Stimulated activated CD4-positive, alpha-beta T cell treated with anti-CD3 and anti-CD28 coated beads, Interleukin-15, amount 100 ng/mL, for 1 hour (primary cell): Measurements from ENCODE around the gene CD44.
A peak's percentile ranks its signal among the peaks of the same experiment; 100 is the strongest.

ENCODE experiments used
- DNase-seq, 2 donors: peaks; one replicate each; pipeline ENCODE4 v3.0.0-alpha.2; 2020; ENCODE audit warnings: low read depth in 1 of 2, low spot score in 1 of 2

Gene CD44

DNA sequence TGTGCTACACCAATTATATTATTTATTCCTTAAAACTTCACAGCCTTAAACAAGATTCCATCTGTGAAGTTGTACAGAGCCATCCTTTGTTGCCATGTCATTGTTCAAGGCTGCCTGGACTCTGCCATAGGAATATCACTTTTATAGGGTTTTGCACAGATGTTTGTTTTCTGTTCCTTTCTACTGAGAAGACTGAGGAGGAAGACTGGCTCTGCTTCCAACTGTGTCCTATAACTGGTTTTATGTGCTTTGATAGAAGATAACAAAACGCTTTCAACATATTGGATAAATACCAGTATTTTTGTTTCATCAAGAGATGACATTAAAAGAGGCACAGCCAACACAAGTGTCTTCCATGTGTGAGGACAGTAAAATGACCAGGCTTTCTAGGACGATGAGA, 120.6 kb downstream of the CD44 start:
- DNase-seq: no peak

DNA sequence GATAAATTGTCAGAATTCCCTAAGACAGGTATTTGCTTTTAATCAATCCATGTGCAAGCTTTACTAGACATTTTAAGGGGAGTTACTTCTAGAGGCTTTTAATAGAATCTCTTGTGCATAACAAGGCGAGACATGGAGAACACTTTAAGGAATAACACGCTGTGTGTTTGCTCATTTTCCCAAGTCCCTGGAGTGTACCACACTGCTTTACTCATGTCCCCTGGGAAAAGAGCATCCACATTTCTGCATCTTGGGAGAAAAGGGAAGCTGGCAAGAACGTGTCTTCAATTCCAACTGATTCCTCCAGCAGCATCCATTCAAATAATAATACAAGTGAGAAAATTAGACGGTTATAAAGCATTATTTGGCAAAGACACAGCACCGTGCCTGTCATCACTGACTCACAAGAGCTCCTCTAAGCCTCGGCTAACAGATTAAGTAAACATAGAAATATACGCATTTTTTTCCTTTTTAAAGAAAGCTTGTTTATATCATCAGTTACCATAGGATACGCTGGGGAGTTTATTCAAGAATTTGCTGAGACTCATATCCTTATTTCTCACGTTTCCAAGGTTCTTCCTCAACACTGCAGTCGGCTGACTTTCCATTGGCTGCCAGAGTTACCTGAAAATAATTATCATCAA, 121.5 kb downstream of the CD44 start:
- DNase-seq: no peak

DNA sequence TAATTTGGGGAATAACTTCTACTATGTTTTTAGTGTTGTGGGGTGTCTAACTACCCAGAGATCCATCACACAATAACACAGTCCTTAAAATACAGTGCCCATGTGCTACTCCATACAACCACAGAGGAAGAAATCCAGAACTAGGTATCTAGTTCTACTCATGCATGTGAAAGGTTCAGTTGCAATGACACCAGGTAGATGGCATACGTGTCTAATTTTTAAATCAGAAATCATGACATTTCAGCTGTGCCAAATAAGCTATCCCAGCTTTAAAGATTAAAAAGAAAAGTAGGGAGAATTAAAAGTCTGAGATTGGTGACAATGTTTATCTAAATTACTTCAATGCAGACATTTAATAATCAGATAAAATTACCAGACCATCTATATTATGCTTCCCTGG, 122.2 kb downstream of the CD44 start:
- no peak for DNase-seq

DNA sequence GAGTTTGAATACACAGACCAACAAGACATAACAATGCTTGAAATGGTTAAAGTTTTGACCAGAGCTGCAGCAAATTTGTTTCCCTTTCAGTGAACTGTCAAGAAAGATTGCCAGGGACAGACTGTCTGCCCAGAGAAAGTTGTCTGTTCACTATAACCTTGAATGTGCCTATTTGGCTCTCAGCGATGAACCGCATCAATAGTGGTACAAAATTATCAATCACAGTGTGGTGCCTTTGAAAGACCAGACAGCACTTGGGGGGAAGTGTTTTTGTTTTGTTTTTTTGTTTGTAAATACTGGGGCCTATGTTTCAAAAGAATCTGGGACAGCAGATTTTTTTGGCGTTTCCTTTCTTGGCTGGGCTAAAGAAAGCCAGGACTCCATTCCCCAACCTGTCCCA, 123.1 kb downstream of the CD44 start:
- DNase-seq: no peak

DNA sequence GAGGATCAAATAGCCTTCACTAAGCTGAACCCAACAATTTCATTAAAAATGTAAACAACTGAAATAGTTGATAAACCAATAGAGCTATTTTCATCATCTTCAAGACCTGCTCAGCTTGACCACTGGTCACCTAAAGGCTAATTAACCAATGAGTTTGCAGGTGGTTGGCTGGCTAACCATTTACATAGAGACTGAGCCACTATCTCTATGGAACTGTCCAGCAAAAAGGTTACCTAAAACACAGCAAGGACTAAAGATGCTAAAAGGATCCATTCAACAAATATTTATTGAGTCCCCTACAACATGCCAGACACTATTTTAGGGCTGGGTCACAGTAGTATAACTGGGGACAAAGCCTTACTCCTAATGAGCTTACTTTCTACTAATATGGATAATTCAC, 123.8 kb downstream of the CD44 start:
- no peak for DNase-seq

DNA sequence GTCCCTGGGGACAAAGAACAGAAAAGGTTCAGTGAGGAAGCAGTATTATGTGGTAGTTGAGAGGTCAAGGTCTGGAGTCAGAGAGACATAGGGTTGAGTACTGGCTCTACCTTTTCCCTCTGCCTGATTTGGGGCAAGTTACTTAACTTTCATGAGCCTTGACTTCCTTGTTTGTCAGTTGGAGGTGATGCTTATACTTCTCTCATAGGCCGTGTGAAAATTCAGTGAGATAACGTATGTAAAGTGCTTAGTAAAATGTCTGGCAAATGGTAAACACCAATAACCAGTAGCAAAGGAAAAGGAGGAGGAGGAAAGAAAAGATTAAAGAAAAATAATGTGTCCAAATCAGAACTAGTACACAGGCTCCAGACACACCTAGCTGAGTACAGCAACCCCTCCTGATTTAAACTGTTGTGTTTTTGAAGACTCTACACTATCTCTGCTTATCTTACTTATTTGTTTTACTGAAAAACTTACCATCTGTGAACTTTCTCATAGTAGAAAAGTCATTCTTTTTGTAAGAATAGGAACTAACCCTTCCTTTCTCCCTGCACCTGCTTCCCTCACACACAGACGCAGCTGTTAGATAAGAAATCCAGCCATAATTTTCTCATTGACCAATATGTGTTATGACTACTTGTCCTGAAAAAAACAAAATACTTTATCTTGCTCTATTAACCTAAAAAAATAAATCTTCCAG, 126.9 kb downstream of the CD44 start:
- DNase-seq: no peak

DNA sequence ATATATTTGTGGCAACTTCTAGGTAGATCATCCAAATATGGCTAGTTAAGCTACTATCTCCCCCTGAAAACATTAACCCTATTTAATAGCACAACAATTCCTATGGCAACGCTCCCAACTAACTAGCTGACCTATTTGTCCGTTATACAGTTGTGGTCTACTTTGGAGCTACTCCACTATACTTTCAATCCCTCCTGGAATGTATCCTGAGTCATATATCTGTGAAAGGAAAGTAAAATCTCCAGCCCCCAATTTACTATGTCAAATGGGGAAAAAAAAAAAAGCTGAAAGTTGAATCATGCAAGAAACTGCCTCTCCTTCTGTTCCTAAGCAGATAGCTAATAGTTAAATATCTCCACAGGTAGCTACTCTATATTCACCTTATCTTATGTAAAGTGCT, 128.5 kb downstream of the CD44 start:
- DNase-seq: no peak

DNA sequence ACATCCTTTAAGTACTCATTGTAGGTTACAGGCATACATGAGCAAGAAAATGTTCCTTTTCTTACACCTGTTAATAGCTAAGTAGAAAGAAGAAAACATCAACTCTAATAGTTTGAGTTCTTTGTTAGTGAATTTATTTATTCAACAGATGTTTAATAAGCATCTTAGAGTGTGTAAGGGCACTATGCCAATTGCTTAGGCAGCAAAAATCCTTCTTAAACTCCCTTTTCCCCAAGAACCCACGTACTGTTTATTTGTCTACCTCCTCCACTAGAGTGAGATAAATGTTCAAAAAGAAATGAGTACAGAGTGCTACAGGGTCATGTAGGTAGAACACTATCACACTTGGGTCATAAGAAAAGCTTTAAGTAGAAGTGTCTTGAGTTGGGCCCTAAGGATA, 131.4 kb downstream of the CD44 start:
- no peak for DNase-seq

DNA sequence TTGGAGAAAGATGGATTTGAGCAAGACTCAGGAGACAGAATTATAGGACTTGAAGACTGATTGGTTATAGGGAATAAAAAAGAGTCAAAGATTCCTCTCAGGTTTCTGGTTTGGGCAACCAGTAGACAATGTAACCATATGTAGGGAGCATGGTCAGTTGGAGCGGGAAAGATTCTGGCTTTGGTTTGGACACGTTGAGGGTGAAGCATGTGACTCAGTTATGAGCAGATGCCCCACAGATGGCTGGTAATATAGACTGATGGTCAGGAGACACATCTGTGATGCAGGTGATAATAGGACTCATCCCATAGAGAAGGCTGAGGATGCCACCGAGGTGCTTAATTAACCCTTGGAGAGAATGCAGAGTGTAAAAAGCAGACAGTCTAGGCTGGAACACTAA, 132.1 kb downstream of the CD44 start:
- no peak for DNase-seq

DNA sequence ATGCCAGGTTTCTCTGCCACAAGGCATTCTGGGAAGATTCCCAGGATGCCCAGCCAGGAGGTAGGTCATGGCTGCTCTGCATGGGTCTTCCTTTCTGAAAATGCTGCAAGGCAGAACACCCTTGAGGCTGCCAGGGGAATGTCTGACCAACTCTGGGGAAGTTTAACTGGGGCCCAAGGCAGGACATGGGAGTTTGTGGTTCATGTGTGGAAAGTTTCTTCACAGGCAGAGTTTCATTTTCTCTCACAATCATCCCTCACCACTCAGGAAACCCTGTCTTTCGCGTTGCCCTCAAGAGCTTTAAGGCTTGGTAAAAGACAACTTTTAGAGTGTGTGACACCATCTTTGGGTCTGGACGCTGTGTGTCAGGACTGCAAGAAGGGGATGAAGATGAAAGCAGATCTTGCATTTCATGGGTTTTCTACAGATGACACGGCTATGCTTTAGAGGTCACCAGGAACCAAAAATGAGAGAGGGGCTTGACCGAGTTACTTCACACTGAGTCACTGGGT, 133.5 kb downstream of the CD44 start:
- peak in 1 of 2 donors; percentile 1 for DNase-seq

DNA sequence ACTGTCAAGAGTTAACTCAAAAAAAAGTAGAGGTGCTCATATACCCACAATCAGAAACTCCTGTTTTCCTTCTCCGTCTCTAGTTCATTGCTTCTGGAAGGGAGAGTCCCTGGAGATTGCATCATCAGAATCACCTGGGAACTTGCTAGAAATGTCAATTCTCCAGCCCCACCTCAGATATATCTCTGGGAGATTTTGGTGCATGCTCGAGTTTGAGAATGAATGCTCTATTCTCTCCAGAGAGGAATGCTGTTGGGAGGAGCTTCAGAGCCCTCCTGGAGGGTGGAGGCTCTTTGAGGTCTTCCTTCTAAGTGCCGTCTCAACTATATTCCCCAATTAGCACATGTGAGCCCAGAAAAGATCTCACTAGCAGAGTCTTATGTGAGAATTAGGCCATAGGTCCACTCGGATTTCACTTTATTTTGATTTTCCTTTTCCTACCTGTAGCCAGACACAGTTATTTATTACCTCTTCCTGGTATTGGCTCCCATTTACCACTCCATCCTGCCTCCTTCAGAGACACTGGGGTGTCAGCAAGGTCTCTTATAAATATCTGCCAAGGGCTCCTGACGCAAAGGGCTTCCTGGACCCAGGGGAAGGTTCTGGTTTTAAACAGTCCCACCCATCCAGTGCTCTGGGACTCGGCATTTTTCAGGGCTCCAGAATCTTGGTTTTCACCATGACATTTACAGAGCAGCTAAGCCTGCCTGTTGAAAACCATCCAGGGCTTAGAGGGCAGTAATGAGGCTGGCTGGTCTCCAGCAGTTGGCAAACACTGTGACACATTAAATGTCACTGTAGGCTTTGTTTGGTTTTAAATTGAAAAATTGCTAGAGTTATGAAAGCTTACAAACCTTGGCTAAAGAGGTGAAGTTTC, 136.2 kb downstream of the CD44 start:
- no peak for DNase-seq

DNA sequence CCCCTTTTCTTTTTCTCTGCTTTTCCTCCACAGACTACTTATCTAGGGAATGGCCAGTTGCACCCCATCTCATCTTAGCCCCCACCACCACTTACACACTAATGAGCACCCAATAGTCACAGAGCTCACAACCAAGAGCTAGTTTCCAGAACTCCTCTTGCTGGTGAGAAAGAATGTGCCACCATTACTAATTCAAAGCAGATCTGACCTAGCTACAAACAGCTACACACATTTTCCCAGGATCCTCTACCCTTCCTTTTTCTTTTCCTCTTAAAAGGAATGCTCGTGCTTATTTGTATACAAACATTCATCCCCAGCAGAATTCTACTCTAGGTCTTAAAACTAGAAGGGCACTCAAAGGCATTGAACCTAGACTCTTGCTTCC, 136.8 kb downstream of the CD44 start:
- DNase-seq: no peak

DNA sequence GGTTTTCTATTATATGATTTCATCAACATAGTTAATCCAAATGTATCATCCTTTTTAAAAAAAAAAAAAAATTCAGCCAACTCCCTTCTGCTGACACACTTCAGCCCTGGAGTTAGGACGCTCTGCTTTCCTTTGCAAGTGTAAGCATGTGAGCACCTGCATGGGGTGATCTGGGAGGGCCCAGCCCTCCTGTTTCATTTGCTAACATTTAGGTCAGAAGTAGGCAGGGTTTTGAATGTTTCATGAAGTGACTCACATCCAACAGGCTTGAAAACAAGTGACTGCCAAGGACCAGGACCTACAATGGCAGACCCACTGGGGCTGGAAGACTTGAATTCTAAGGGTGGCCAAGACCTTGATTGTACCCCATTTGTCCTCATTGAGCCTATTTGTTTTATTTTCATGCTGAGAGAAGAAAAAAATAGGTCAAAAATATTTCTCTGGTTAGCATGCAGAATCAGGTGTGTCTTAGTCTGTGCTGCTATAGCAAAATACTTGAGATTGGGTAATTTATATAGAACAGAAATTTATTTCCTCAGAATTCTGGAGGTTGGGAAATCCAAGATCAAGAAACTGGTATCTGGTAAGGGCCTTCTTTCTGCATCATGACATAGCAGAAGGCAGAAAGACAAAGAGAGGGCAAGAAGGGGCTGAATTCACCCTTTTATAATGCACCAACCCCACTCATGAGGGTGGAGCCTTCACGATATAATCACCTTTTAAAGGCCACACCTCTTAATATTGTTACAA, 137.6 kb downstream of the CD44 start:
- DNase-seq: no peak

DNA sequence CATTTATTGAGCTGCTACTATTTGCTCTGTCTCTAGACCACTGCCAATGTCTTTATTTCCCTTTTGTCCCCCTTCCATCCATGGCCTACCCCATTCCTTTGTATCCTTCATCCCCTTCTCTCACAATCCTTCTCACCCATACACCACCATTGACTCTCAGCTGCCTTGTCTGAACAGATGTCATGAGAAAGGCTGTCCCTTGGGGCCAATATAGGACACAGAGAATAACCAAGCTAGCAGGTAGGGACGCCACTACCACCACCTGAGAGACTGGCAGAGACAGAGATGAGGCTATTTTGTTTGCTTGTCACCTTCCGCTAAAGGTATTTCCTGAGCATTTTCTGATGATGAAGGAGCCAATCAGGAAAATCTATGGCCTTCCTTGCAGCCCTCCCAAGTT, 138.9 kb downstream of the CD44 start:
- no peak for DNase-seq

DNA sequence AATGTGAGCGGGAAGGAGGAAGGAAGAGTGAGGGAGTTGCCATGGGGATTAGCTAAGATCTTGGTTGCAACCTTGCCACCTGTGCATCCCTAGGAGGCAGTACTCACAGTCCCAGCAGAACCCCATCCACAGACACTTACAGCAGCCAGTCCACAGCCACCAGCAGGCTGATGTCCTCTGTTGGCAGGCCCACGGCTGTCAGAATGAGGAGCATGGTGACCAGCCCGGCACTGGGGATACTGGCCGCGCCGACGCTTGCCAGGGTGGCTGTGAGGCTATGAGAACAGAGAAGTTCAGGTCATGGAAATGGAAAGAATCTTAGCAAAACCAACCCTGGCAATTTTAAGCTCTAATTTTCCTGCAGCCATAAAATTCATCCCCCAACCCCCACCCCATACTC, 141.8 kb downstream of the CD44 start:
- no peak for DNase-seq

DNA sequence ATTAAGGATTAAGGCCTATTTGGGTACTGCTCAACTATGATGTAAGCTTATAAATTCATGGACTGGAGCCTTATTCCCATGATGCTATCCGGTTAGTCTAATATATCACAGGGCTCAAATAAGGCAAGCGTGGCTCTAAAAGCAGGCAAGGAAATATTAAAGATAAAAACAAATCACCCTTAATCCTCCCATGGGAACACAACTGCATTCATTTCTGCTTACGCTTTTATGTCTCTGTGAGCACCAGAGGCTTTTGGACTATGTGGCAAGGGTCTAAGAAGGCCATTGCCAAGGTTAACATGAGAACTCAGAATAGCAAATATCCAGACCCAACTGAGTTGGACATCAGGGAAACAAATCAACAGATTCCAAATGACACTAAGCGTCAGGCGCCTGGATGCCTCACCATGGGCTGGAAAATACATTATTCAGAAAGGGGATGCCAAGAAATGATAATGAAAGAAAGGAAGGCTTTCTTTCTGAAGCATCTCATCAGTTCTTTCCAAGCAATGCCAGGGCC, 142.3 kb downstream of the CD44 start:
- DNase-seq: no peak
